HG03045 (cell line): Measurements from ENCODE around the gene THOC6.

Source experiments
- ATAC-seq: cut with Tn5 transposase; IDR thresholded peaks from one replicate; pipeline ENCODE4 v1.9.1; 2021; ENCODE audit warnings: mild to moderate bottlenecking, moderate library complexity; ENCODE audit not compliant: unreplicated experiment

Gene THOC6

DNA sequence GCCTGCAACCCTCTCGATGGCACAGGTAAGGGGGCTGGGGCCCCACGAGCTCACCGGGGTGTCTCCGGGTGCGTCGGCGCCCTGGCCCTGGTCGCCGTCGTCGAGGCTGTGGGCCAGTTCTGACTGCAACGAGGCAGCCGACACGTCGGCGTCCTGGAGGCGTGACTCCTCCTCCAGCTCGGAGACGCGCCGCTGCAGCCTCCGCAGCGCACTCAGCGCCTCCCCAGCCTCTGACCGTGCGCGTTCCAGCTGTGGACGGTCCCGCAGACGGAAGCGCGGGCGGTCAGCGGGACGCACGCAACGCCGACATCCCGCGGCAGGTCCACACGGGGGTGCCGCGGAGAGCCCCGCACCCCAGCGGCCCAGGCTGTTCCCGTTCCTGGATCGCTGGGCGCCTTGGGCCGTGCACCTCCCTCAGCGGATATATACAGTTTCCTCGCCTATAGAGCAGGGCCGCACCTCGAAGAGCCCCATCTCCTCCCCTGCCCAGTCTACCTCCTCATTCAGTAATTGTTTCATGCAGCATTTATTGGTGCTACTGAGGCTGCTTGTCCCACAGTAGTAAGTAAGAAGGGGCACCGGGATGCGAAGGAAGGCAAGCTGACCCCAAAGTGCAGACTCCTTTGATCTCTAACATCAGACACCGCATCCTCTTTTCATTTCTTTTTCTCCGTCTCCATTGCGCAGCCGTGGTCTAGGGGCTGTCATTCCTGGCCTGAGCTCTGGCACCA lies 5.8 kb downstream of the THOC6 start:
- no peak for ATAC-seq

DNA sequence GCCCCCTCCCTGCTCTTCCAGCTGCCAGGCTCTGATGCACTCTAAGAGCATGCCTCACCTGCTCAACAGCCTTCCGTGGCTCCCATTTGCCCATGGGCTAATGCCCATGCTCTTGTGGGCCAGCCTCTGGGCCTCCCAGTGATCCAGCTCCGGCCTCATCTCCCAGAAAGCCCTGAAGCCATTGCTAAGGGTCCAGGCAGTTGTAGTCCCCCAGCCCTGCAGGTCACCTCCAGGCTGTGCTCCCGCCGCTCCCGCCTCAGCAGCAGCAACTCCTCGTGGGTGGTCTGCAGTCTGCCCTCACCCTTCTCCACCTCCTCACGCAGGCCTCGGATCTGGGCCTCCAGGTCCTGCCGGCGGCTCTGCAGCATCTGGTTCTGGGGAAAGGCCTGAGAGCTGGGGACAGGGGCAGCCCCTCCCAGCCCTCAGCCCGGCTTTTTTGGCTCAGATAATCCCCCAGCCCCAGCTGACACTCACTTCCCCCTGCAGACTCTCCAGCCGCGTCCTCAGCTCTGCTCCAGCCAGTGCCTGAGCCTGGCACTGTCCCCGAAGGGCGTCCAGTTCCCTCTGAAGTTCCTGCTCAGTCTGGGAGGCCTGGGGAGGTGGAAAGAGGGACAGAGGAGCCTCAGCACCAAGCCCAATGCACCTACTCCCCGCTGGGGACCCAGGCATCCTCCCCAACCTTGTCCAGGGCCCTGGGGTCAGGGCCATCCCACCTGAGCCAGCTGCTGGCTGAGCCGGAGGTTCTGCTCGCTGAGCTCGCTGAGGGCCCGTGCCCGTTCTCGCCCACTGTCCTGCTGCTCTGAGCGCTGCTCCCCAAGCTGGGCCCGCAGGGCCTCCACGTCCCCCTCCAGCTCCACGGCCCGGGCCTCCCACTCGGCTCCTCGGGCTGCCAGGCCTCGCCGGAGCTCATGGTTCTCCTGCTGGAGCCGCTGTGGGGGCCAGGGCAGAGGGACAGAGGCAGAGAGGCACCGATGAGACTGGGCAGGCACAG lies 6.7 kb downstream of the THOC6 start:
- no peak for ATAC-seq

DNA sequence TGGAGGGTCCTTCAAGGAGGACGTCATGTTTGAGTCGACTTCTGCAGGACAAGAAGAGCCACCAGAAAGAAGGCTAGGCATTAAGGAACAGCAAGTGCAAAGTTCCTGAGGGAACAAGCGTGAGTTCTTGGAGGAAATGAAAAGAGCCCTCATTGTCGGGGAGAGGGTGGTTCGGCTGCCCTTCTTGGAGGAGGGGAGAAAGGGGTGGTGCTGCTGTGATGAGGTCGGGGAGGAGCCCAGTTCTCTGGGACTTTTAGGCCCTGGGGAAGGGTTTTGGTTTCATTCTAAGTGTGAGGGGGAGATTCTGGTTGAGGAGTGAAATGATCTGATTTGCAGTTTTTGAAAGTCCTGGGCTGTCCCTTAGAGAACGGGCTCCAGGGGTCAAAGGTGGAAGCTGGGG lies 8.8 kb downstream of the THOC6 start:
- no peak for ATAC-seq

DNA sequence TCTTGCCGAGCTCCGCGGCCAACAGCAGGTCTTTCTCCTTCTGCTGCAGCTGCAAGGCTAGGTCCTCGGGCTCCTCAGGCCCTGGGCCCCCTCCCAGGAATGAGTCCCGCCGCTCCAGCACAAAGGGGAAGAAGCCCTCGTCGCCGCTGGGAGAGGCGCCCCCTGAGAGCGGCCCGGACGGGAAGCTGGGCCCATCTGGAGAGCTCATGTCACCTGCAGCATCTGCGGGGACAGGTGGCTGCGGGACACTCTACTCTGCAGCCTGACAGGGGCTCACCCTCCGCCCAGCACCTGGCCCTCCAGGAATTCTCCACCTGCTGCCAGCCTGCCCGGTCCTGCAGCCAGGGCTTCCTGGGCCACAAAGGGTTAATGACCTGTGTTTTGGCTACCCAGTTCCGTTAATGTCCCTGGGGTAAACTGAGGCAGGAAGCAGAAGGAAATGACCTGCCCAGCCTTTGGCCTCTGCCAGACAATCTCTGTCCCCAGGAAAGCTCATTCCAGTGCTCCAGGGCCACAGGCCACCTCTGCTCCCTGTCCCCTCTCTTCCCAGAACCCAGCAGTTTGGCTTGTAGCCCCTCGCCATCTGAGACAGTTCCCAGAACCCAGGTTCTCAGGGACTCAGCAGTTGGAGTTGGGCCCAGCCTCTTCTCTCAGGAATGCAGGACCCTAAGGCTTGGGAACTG lies 11.6 kb downstream of the THOC6 start:
- no peak for ATAC-seq

- ATAC-seq: no peak
Measured at GRCh38 chr16:3035972-3036725, 12.3 kb downstream of the THOC6 start.

- no peak for ATAC-seq
Measured at GRCh38 chr16:3036726-3037315, 13.0 kb downstream of the THOC6 start, which contains the start of gene BICDL2. BICDL2 (minus strand) TSS chr16:3036944; CDS start chr16:3035496, 1,448 bp downstream.

- ATAC-seq: no peak
Measured at GRCh38 chr16:3038256-3038655, 14.4 kb downstream of the THOC6 start.

DNA sequence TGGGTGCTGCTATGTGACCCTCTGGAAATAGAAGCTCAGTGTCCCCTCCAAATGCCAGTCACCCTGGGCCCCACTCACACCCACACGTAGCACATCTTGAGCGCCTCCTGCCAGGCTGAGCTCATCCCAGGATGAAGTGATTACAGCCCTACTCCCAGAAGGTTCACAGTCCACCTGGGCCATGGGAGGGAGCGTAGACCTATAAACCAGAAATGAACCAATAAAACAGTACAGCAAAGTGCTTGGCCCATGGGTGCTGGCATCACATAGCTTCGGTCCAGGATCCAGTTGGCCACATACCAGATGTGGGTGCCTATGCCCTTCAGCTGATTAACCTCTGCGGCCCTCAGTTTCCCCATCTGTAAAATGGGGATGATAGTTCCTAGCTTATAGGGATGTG lies 15.1 kb downstream of the THOC6 start:
- no peak for ATAC-seq

DNA sequence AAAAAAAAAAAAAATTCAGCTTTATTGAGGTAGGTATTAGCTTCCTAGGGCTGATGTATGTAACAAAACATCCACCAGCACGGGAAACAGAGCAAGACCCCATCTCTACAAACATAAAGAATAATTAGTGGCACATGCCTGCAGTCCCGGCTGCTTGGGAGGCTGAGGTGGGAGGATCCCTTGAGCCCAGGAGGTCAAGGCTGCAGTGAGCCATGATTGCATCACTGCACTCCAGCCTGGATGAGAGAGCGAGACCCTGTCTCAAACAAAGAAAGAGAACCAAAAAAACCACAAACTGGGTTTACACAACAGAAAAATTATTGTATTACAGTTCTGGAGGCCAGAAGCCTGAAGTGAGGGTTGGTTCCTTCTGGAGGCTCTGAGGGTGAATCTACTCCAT lies 18.5 kb downstream of the THOC6 start:
- ATAC-seq: no peak

DNA sequence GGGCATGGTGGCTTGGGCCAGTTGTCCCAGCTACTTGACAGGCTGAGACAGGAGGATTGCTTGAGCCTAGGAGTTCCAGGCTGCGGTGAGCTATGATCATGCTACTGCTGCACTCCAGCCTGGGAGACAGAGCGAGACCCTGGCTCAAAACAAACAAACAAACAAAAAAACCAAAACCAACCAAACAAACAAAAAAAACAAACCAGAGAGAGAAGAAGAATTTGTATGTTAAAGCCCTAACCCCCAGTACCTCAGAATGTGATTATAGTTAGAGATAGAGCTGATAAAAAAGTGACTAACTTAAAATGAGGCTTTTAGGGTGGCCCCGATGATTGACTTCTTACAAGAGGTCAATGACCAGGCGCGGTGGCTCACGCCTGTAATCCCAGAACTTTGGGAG lies 20.9 kb downstream of the THOC6 start:
- no peak for ATAC-seq

- ATAC-seq: no peak
Measured at GRCh38 chr16:3045758-3046640, 22.2 kb downstream of the THOC6 start, which contains the start of gene MMP25. MMP25 (plus strand) TSS chr16:3046561; CDS start chr16:3046918, 357 bp downstream.

DNA sequence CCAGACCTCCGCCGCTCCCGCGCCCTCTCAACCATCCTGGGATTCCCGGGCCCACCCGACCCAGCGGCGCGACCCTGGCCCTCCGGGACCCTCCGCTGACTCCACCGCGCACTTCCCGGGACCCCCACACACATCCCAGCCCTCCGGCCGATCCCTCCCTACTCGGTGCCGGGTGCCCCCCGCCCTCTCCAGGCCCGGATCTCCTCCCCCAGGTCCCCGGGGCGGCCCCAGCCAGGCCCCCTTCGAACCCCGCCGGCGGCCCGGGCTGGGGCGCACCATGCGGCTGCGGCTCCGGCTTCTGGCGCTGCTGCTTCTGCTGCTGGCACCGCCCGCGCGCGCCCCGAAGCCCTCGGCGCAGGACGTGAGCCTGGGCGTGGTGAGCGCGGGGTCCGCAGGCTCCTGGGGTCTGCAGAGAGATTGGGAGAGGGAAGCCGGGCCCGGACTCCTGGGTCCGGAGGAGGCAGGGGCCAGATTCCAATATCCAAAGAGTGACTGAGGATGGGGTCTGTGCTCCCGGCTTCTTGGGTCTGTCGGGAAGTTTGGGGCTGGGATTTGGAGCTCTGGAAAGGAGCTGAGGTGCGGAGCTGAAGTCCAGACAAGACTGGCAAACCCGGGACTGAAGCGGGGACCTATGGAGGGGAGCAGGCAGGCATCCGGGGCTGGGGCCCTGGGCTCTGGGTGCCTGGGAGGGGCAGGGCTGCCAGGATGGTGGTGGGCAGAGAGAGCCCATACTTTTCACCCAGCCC lies 23.0 kb downstream of the THOC6 start:
- no peak for ATAC-seq

DNA sequence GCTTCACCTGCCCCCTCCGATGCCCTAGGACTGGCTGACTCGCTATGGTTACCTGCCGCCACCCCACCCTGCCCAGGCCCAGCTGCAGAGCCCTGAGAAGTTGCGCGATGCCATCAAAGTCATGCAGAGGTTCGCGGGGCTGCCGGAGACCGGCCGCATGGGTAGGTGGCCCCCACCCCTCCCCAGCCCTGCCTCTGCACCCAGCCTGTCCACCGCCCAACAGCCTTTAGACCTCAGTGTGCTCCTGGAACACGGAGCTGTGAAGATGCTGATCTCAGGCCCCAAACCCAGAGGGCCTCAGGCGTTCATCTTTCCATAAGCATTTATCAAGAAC lies 23.5 kb downstream of the THOC6 start:
- ATAC-seq: no peak

- ATAC-seq: no peak
Measured at GRCh38 chr16:3049921-3050481, 26.2 kb downstream of the THOC6 start.

DNA sequence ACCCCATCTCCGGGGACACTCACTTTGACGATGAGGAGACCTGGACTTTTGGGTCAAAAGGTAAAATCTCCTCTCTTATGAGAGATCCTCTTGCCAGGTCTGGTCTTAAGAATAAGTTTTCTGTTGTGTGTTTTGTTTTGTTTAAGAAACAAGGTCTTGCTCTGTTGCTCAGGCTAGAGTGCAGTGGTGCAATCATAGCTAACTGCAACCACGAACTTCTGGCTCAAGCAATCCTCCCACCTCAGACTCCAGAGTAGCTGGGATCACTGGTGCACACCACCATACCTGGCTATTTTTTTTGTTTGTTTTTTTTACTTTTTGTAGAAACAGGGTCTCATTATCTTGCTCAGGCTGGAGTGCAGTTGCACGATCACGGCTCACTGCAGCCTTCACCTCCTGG lies 26.7 kb downstream of the THOC6 start:
- ATAC-seq: no peak

DNA sequence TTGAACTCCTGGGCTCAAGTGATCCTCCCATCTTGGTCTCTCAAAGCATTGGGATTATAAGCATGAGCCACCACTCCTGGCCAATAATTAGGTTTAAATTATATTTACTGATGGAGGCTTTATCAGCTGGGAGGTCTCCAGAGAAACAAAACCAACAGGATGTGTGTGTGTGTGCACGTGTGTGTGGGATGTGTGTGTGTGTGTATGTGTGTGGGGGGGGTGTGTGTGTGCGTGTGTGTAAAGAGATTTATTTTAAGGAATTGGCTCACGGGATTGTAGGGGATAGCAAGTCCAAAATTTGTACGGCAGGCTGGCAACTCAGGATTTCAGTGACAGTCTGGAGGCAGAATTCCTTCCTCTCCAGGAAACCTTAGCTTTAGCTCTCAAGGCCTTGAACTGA lies 27.2 kb downstream of the THOC6 start:
- no peak for ATAC-seq

DNA sequence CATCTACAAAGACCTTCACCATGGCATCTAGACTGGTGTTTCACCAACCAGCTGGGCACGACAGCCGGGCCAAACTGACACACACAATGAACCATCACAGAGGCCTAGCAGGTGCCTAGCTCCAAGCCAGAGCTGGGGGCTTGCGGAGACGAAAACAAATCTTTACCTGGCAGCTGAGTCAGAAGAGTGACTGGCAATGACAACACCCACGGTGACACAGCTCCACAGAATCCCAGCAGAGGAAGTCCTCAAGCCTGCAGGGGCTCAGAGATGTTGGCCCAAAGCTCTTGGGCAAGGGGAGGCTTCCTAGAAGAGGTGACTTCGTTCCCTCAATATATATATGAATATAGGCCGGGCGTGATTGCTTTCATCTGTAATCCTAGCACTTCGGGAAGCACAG lies 27.7 kb downstream of the THOC6 start:
- ATAC-seq: no peak
